Gastrocnemius medialis (tissue), 4 donors: Measurements from ENCODE around the gene DNM3.

Experiments
- CTCF ChIP-seq, 5 experiments: fragments of 450-650 bp in 3 of 5; fragments of 200-600 bp in 2 of 5; sonication (generic) in 2 of 5; IDR thresholded peaks in 4 of 5; conservative IDR thresholded peaks in 1 of 5; 1 replicate in 4 of 5; 2 replicates in 1 of 5; pipeline ENCODE4 v1.5.1; 2016 to 2019; ENCODE audit warnings: antibody characterized with exemption in 5 of 5, mild to moderate bottlenecking in 3 of 5, moderate library complexity in 3 of 5
- POLR2A ChIP-seq, 2 donors: fragments of 450-650 bp; IDR thresholded peaks; one replicate each; pipeline ENCODE4 v1.6.1; 2017; ENCODE audit warnings: antibody characterized with exemption in 2 of 2, mild to moderate bottlenecking in 2 of 2, moderate library complexity in 2 of 2

GRCh38 chr1:172427191-172427590 is 585.9 kb downstream of the DNM3 start:
- TF ChIP-seq CTCF (IDR thresholded peaks at IDR 0.05 in 4 of 5, conservative IDR thresholded peaks at IDR 0.05 in 1 of 5), result no peak
- no peak for TF ChIP-seq POLR2A (IDR thresholded peaks at IDR 0.05)
